Measurements from ENCODE around the gene GRAP.

The GRAP gene

GRCh38 chr17:18990331-18990730, 56.4 kb downstream of the GRAP start:
- no peak for TF ChIP-seq TAF1 (IDR thresholded peaks at IDR 0.05; ENCODE audit: borderline replicate concordance, insufficient read depth, low read length)
- TF ChIP-seq SIN3A (IDR thresholded peaks at IDR 0.05; ENCODE audit: borderline replicate concordance, insufficient read depth, low read length), result no peak
- TF ChIP-seq POLR2AphosphoS5 (IDR thresholded peaks at IDR 0.05; ENCODE audit: low read depth, low read length), result no peak
- TF ChIP-seq REST (IDR thresholded peaks at IDR 0.05; ENCODE audit: insufficient read depth in 1 of 2, low read depth in 2 of 2, low read length in 2 of 2), result no peak
- no peak for TF ChIP-seq FOXP2 (optimal IDR thresholded peaks at IDR 0.05; ENCODE audit: borderline replicate concordance, extremely low read depth, extremely low read length, insufficient read depth)

- TF ChIP-seq SIN3A (IDR thresholded peaks at IDR 0.05; ENCODE audit: borderline replicate concordance, insufficient read depth, low read length) (no peak), FOXP2 (optimal IDR thresholded peaks at IDR 0.05; ENCODE audit: borderline replicate concordance, extremely low read depth, extremely low read length, insufficient read depth) (no peak), REST (IDR thresholded peaks at IDR 0.05; ENCODE audit: insufficient read depth in 1 of 2, low read depth in 2 of 2, low read length in 2 of 2) (no peak), POLR2AphosphoS5 (IDR thresholded peaks at IDR 0.05; ENCODE audit: low read depth, low read length) (no peak), TAF1 (IDR thresholded peaks at IDR 0.05; ENCODE audit: borderline replicate concordance, insufficient read depth, low read length) (no peak)
Measured at GRCh38 chr17:18988546-18989173, 58.1 kb downstream of the GRAP start.

- TF ChIP-seq TAF1 (IDR thresholded peaks at IDR 0.05; ENCODE audit: borderline replicate concordance, insufficient read depth, low read length) (no peak), SIN3A (IDR thresholded peaks at IDR 0.05; ENCODE audit: borderline replicate concordance, insufficient read depth, low read length) (no peak), FOXP2 (optimal IDR thresholded peaks at IDR 0.05; ENCODE audit: borderline replicate concordance, extremely low read depth, extremely low read length, insufficient read depth) (no peak), REST (IDR thresholded peaks at IDR 0.05; ENCODE audit: insufficient read depth in 1 of 2, low read depth in 2 of 2, low read length in 2 of 2) (no peak), POLR2AphosphoS5 (IDR thresholded peaks at IDR 0.05; ENCODE audit: low read depth, low read length) (no peak)
Measured at GRCh38 chr17:18987862-18988545, 58.8 kb downstream of the GRAP start.

GRCh38 chr17:18987230-18987610, 59.5 kb downstream of the GRAP start:
- TF ChIP-seq REST (IDR thresholded peaks at IDR 0.05; ENCODE audit: insufficient read depth in 1 of 2, low read depth in 2 of 2, low read length in 2 of 2), result no peak
- TF ChIP-seq TAF1 (IDR thresholded peaks at IDR 0.05; ENCODE audit: borderline replicate concordance, insufficient read depth, low read length), result no peak
- TF ChIP-seq SIN3A (IDR thresholded peaks at IDR 0.05; ENCODE audit: borderline replicate concordance, insufficient read depth, low read length), result no peak
- TF ChIP-seq FOXP2 (optimal IDR thresholded peaks at IDR 0.05; ENCODE audit: borderline replicate concordance, extremely low read depth, extremely low read length, insufficient read depth), result no peak
- no peak for TF ChIP-seq POLR2AphosphoS5 (IDR thresholded peaks at IDR 0.05; ENCODE audit: low read depth, low read length)
